GM12864 (cell line): ENCODE results near the gene KLC3.

Source experiments
- DNase-seq: peaks from one replicate; pipeline ENCODE4 v3.0.0-alpha.2; 2011; ENCODE audit warnings: low read depth
- H3K4me3 ChIP-seq: 2 replicates; pipeline ENCODE4 v1.5.1; 2011; ENCODE audit warnings: mild to moderate bottlenecking, low read depth, low read length, control low read depth
- CTCF ChIP-seq: IDR thresholded peaks from 2 replicates; pipeline ENCODE4 v1.5.1; 2011; ENCODE audit warnings: low read depth, mild to moderate bottlenecking, moderate library complexity, low read length, control low read depth, inconsistent platforms; ENCODE audit errors: missing control alignments

KLC3 gene

GRCh38 chr19:45347570-45348366 is 7.2 kb downstream of the KLC3 start:
- no peak for DNase-seq
- H3K4me3 ChIP-seq, result no peak overlapping the region
- TF ChIP-seq CTCF, result no peak

DNA sequence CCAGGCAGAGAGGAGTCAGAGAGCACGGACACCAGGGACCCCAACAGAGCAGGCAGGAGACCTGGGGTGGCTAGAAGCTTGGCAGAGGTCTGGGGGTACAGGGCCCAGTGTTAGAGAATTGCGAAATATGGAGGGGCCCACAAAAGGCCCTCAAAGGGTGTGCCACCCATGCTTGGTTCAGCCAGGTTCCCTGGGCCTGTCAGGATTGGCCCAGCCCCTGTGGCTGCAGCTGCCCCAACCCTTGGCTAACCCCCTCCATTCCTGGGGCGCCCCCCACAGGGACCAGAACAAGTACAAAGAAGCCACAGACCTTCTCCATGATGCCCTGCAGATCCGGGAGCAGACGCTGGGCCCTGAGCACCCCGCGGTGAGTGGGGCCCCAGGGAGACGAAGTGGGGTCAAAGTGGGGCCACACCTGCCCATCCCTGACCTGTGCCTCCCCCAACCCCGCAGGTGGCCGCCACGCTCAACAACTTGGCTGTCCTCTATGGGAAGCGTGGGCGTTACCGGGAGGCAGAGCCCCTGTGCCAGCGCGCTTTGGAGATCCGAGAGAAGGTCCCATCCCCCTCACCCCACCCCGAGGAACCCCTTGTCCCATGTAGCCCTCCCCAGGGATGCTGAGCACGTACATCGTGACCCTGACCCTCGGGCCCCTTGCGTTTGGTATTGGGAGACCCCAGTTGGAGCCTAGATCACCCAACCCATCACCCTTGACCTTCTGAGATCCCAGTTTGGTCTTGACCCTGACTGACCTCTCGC is 8.0 kb downstream of the KLC3 start:
- TF ChIP-seq CTCF, result no peak
- no peak for DNase-seq
- H3K4me3 ChIP-seq, result no peak overlapping the region

DNA sequence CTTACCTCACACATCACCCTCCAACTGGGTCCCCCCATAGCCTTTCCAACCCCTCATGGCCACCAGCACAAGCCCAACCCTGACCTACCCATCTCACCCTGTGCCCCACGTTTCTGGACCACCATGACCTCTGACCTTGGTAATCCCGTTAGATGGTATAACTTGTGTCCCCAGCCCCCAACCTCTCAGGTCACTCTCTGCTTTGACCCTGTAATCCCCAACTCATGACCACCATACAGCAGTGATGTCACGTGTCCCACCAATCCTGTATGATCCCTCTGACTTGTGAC is 8.5 kb downstream of the KLC3 start:
- TF ChIP-seq CTCF, result no peak
- DNase-seq, result no peak
- no peak overlapping the region for H3K4me3 ChIP-seq

GRCh38 chr19:45349430-45349941 is 8.9 kb downstream of the KLC3 start:
- H3K4me3 ChIP-seq, result no peak overlapping the region
- no peak for DNase-seq
- no peak for TF ChIP-seq CTCF

- no peak overlapping the region for H3K4me3 ChIP-seq
- no peak for TF ChIP-seq CTCF
- DNase-seq, result no peak
These were observed 10.0 kb downstream of the KLC3 start for GRCh38 chr19:45350477-45351058.

DNA sequence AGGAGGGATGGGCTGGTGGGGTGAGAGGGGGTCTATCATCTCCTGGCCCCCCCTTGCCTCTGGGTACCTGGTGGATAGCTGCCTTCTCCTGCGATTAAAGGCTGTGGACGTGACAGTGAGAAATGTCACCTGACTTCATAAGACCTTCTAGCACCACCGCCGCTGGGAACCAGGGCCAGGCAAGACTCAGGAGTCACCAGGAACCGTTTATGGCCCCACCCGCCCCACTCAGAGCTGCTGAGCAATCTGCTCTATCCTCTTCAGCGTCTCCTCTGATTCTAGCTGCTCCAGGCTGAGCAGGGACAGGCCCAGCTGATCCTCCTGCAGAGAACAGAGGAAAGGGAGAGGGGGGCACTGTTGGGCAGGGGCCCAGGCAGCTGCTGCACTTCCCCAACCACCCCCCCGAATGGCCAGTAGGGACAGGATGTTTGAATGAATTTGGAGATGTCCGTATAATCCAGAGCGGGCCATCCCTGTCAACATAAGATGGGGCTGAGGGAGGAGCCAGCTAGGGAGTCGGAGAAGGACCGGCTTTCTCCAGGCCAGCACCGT is 10.9 kb downstream of the KLC3 start:
- no peak for DNase-seq
- TF ChIP-seq CTCF, result no peak
- no peak overlapping the region for H3K4me3 ChIP-seq
